H9 (cell line): ENCODE data around the gene VDAC2. TPM values are rescaled to one million over a fixed set of nuclear protein-coding genes. Genes with fewer than 3 reads are reported as not detected.
A peak's percentile ranks its signal among the peaks of the same experiment; 100 is the strongest.

Source experiments
- DNase-seq: peaks from one replicate; pipeline ENCODE4 v3.0.0-alpha.2; 2017
- H2AFZ ChIP-seq: one replicate; pipeline ENCODE4 v1.6.1; 2013; ENCODE audit warnings: mild to moderate bottlenecking, low read length, control low read depth, moderate library complexity
- H2AK5ac ChIP-seq: 2 replicates; pipeline ENCODE4 v1.6.1; 2013; ENCODE audit warnings: low read length, control low read depth, mixed read lengths; ENCODE audit not compliant: insufficient read length
- H2BK120ac ChIP-seq: one replicate; pipeline ENCODE4 v1.6.1; 2013; ENCODE audit warnings: low read depth, mild to moderate bottlenecking, low read length, control low read depth, inconsistent platforms; ENCODE audit not compliant: poor library complexity, severe bottlenecking
- H2BK12ac ChIP-seq: 2 replicates; pipeline ENCODE4 v1.6.1; 2013; ENCODE audit warnings: low read length, control low read depth, mixed read lengths, low read depth; ENCODE audit not compliant: insufficient read length
- H2BK15ac ChIP-seq: 2 replicates; pipeline ENCODE4 v1.6.1; 2013; ENCODE audit warnings: low read depth, low read length, control low read depth
- H2BK20ac ChIP-seq: one replicate; pipeline ENCODE4 v1.6.1; 2013; ENCODE audit warnings: low read depth, mild to moderate bottlenecking, low read length, control low read depth, inconsistent platforms; ENCODE audit not compliant: poor library complexity, severe bottlenecking
- H2BK5ac ChIP-seq: 2 replicates; pipeline ENCODE4 v1.6.1; 2013; ENCODE audit warnings: low read length, control low read depth, mixed read lengths; ENCODE audit not compliant: insufficient read length
- H3K14ac ChIP-seq: 2 replicates; pipeline ENCODE4 v1.6.1; 2013; ENCODE audit warnings: low read length, control low read depth; ENCODE audit not compliant: insufficient read depth
- H3K18ac ChIP-seq: 2 replicates; pipeline ENCODE4 v1.6.1; 2013; ENCODE audit warnings: low read depth, mild to moderate bottlenecking, mixed read lengths, low read length, control low read depth; ENCODE audit not compliant: insufficient read length
- H3K23ac ChIP-seq: 2 replicates; pipeline ENCODE4 v1.6.1; 2013; ENCODE audit warnings: low read length, control low read depth, mixed read lengths, low read depth; ENCODE audit not compliant: insufficient read length
- H3K23me2 ChIP-seq: 2 replicates; pipeline ENCODE4 v1.6.1; 2013; ENCODE audit warnings: low read depth, mild to moderate bottlenecking, mixed read lengths, low read length, control low read depth; ENCODE audit not compliant: insufficient read length, poor library complexity, severe bottlenecking
- H3K27ac ChIP-seq: 2 replicates; pipeline ENCODE4 v1.5.1; 2013; ENCODE audit warnings: low read length, control low read depth, mixed read lengths, low read depth; ENCODE audit not compliant: insufficient read length
- H3K27me3 ChIP-seq: 2 replicates; pipeline ENCODE4 v1.6.1; 2013; ENCODE audit warnings: low read length, control low read depth, inconsistent platforms; ENCODE audit not compliant: insufficient read depth
- H3K4ac ChIP-seq: 2 replicates; pipeline ENCODE4 v1.6.1; 2013; ENCODE audit warnings: low read depth, mild to moderate bottlenecking, control low read depth, inconsistent platforms, low read length, moderate library complexity
- H3K4me1 ChIP-seq: 2 replicates; pipeline ENCODE4 v1.6.1; 2013; ENCODE audit warnings: low read length, control low read depth, inconsistent platforms; ENCODE audit not compliant: insufficient read depth
- H3K4me2 ChIP-seq: 2 replicates; pipeline ENCODE4 v1.6.1; 2013; ENCODE audit warnings: low read length, control low read depth, mixed read lengths; ENCODE audit not compliant: insufficient read length, insufficient read depth
- H3K56ac ChIP-seq: 2 replicates; pipeline ENCODE4 v1.6.1; 2013; ENCODE audit warnings: low read depth, mild to moderate bottlenecking, mixed read lengths, low read length, control low read depth; ENCODE audit not compliant: insufficient read length
- H3K79me1 ChIP-seq: 2 replicates; pipeline ENCODE4 v1.6.1; 2013; ENCODE audit warnings: low read depth, mild to moderate bottlenecking, moderate library complexity, low read length, control low read depth, inconsistent platforms; ENCODE audit not compliant: insufficient read depth, poor library complexity, severe bottlenecking
- H3K79me2 ChIP-seq: 2 replicates; pipeline ENCODE4 v1.6.1; 2013; ENCODE audit warnings: low read length, control low read depth, inconsistent platforms; ENCODE audit not compliant: insufficient read depth
- H3K9ac ChIP-seq: 2 replicates; pipeline ENCODE4 v1.6.1; 2013; ENCODE audit warnings: low read length, control low read depth, mixed read lengths; ENCODE audit not compliant: insufficient read length; ENCODE audit errors: extremely low read depth
- H3K9me3 ChIP-seq: one replicate; pipeline ENCODE4 v1.6.1; 2013; ENCODE audit warnings: low read depth, low read length, inconsistent platforms; ENCODE audit not compliant: control insufficient read depth
- H3T11ph ChIP-seq: one replicate; pipeline ENCODE4 v1.6.1; 2013; ENCODE audit warnings: mild to moderate bottlenecking, low read length, control low read depth, inconsistent platforms
- H4K20me1 ChIP-seq: one replicate; pipeline ENCODE4 v1.6.1; 2013; ENCODE audit not compliant: control insufficient read depth, insufficient read length, insufficient read depth
- H4K5ac ChIP-seq: 2 replicates; pipeline ENCODE4 v1.6.1; 2013; ENCODE audit warnings: low read depth, mild to moderate bottlenecking, mixed read lengths, low read length, control low read depth; ENCODE audit not compliant: insufficient read length
- H4K8ac ChIP-seq: replicated peaks from 2 replicates; pipeline ENCODE4 v1.6.1; 2013; ENCODE audit warnings: low read length, control low read depth, mixed read lengths, low read depth; ENCODE audit not compliant: insufficient read length
- H4K91ac ChIP-seq: 2 replicates; pipeline ENCODE4 v1.6.1; 2013; ENCODE audit warnings: low read depth, mild to moderate bottlenecking, moderate library complexity, mixed read lengths, low read length, control low read depth; ENCODE audit not compliant: insufficient read length
- H3K27ac Mint-ChIP-seq, 3 experiments: 2 replicates in 2 of 3; 3 replicates in 1 of 3; pipeline ENCODE4 v1.8.0; 2020 to 2021; ENCODE audit warnings: mixed read lengths in 3 of 3, mild to moderate bottlenecking in 1 of 3, moderate library complexity in 1 of 3
- H3K27me3 Mint-ChIP-seq: 2 replicates; pipeline ENCODE4 v1.8.0; 2021; ENCODE audit warnings: low read depth, mild to moderate bottlenecking, moderate library complexity, mixed read lengths
- H3K36me3 Mint-ChIP-seq, 3 experiments: 2 replicates in 2 of 3; 3 replicates in 1 of 3; pipeline ENCODE4 v1.8.0; 2020 to 2021; ENCODE audit warnings: low read depth in 3 of 3, mixed read lengths in 3 of 3; ENCODE audit not compliant: insufficient read depth in 1 of 3
- H3K4me1 Mint-ChIP-seq, 2 experiments: 2 replicates each; pipeline ENCODE4 v1.8.0; 2020; ENCODE audit warnings: mixed read lengths in 2 of 2
- H3K4me3 Mint-ChIP-seq, 2 experiments: 2 replicates in 1 of 2; 3 replicates in 1 of 2; pipeline ENCODE4 v1.8.0; 2020 to 2021; ENCODE audit warnings: mild to moderate bottlenecking in 2 of 2, mixed read lengths in 2 of 2, moderate library complexity in 1 of 2
- H3K9me3 Mint-ChIP-seq, 2 experiments: 2 replicates in 1 of 2; 3 replicates in 1 of 2; pipeline ENCODE4 v1.8.0; 2020; ENCODE audit warnings: mild to moderate bottlenecking in 2 of 2, mixed read lengths in 2 of 2, moderate library complexity in 1 of 2
- WGBS: extraction: QIAGEN DNeasy Blood & Tissue Kit; methylation state at CpG from one replicate; pipeline ENCODE4 v1.1.7; 2013; ENCODE audit warnings: missing lambda C conversion rate, low lambda C conversion rate, mixed read lengths; ENCODE audit not compliant: insufficient read length; ENCODE audit errors: extremely low coverage; 5-methylcytosine and 5-hydroxymethylcytosine counted together
- total RNA-seq: library from RNA; stranded (reverse); gene quantifications from 2 replicates; pipeline ENCODE4 v1.2.1, GENCODE V29; 2021
- TF ChIP-seq, protein P1 (sequence below): fragments of 200-600 bp; sonication (generic); conservative IDR thresholded peaks from 3 replicates; pipeline ENCODE4 v1.8.0; 2021; ENCODE audit warnings: antibody characterized with exemption, mild to moderate bottlenecking

VDAC2 gene
- total RNA-seq, 1 experiment from 2014 or later, result 271 TPM

DNA sequence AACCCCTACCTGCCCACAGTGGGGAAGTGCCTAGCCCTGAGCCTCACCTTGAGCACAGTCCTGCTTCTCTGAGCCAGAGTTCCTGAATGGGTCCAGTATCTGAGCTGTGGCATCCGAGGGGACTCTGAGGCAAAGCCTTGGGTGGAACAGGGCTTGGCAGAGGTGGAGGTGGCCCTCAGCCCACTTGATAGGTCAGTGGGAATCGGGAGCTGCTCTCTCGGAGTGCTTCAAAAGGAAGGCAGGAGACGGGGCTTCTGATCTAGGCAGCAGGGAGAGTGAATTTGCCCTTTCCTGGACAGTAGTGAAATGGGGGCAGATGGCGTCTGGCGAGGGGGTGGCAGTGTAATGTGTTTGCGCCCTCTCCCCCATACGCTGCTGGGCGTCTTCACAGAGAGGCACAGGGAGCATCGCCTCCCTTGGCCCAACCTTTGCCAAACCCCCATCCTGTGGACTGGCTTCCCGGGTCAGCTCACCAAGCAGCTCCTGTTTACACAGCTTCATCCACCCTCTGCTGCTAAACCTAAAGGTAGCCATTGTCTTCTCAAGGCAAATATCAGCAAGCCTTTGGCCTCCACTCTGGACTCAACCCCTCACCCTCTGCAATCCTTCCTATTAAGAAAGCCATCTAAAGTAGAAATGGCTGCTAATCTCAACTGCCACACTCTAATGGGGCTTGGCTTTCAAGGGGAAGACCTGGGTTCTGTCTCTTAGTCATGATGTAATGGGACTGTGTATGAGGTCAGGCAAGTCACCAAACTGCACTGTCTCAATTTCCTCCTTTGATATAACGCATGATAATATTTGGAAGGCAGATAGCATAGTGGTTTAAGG, 21.1 kb upstream of the VDAC2 start:
- Histone ChIP-seq H2BK15ac (no peak overlapping the region), H3K14ac (no peak overlapping the region), H3K4me2 (no peak overlapping the region), H3K56ac (no peak overlapping the region), H2BK20ac (no peak overlapping the region), H3K4me1 (peaks cover 2% of the 10 kb centered on the region; the same call in 1 of the 2 replicates), H2AK5ac (no peak overlapping the region), H3K79me2 (no peaks in the 10 kb centered on the region), H3K27ac (no peak overlapping the region), H4K20me1 (no peaks in the 10 kb centered on the region), H4K5ac (no peak overlapping the region), H2BK5ac (no peak overlapping the region), H4K91ac (no peak overlapping the region), H3K18ac (no peak overlapping the region), H3K23me2 (no peaks in the 10 kb centered on the region), H2BK120ac (no peak overlapping the region), H3K23ac (no peak overlapping the region), H3K27me3 (no peaks in the 10 kb centered on the region), H3T11ph (no peak overlapping the region), H2AFZ (no peak overlapping the region), H3K4ac (no peak overlapping the region), H4K8ac (no peak overlapping the region), H3K9me3 (no peaks in the 10 kb centered on the region), H3K79me1 (no peaks in the 10 kb centered on the region), H2BK12ac (no peak overlapping the region), H3K9ac (peak overlapping the region; percentile 24)
- Mint-ChIP-seq H3K27ac (peak overlapping the region; percentile 32 to 89 (median 72); a peak in 6 of 7 replicates), H3K9me3 (no peaks in the 10 kb centered on the region), H3K36me3 (no peaks in the 10 kb centered on the region), H3K27me3 (no peaks in the 10 kb centered on the region), H3K4me1 (peaks cover 19 to 30% of the 10 kb centered on the region in 2 experiments), H3K4me3 (no peak overlapping the region)
- WGBS, result no CpG with 5 or more reads among the region's 12 CpGs
- DNase-seq, result no peak
- TF ChIP-seq, protein P1, sequence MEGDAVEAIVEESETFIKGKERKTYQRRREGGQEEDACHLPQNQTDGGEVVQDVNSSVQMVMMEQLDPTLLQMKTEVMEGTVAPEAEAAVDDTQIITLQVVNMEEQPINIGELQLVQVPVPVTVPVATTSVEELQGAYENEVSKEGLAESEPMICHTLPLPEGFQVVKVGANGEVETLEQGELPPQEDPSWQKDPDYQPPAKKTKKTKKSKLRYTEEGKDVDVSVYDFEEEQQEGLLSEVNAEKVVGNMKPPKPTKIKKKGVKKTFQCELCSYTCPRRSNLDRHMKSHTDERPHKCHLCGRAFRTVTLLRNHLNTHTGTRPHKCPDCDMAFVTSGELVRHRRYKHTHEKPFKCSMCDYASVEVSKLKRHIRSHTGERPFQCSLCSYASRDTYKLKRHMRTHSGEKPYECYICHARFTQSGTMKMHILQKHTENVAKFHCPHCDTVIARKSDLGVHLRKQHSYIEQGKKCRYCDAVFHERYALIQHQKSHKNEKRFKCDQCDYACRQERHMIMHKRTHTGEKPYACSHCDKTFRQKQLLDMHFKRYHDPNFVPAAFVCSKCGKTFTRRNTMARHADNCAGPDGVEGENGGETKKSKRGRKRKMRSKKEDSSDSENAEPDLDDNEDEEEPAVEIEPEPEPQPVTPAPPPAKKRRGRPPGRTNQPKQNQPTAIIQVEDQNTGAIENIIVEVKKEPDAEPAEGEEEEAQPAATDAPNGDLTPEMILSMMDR, result no peak
